NCI-H524 (cell line): ENCODE data around the gene BSG.
"Not testable (repeated sequence)": the region's sequence is repeated elsewhere in the genome, so short reads cannot be mapped to it uniquely, and the experiment has no call there.

Source experiments
- DNase-seq, 2 experiments: peaks; one replicate each; lab custom pipeline; 2025; lab: John Stamatoyannopoulos, UW

BSG gene

GRCh38 chr19:620166-620862 is 47.9 kb downstream of the BSG start:
- DNase-seq: no peak

GRCh38 chr19:621191-621590 is 48.8 kb downstream of the BSG start:
- DNase-seq: not testable (repeated sequence)

- no peak for DNase-seq
These were observed 49.4 kb downstream of the BSG start for GRCh38 chr19:621819-622218.

GRCh38 chr19:622666-623065 is 50.3 kb downstream of the BSG start:
- DNase-seq: no peak

GRCh38 chr19:623175-623916 is 51.0 kb downstream of the BSG start:
- no peak for DNase-seq

- DNase-seq: no peak
These were observed 51.6 kb downstream of the BSG start for GRCh38 chr19:623974-624373.

GRCh38 chr19:624433-625109 is 52.2 kb downstream of the BSG start:
- no peak for DNase-seq

- DNase-seq: no peak
These were observed 52.9 kb downstream of the BSG start for GRCh38 chr19:625257-625656.

- not testable (repeated sequence) for DNase-seq
These were observed 54.2 kb downstream of the BSG start for GRCh38 chr19:626566-626965.

- DNase-seq: no peak
These were observed 55.8 kb downstream of the BSG start for GRCh38 chr19:628168-628567.

GRCh38 chr19:629515-629914 is 57.1 kb downstream of the BSG start:
- peak in 1 of 2 experiments; percentile 65 for DNase-seq

- no peak for DNase-seq
These were observed 57.7 kb downstream of the BSG start for GRCh38 chr19:629961-630714.

GRCh38 chr19:632579-633067 is 60.2 kb downstream of the BSG start:
- no peak for DNase-seq
